B cell (primary cell): ENCODE measurements around the gene MRPL23. TPM values are rescaled to one million over a fixed set of nuclear protein-coding genes. Genes with fewer than 3 reads are reported as not detected.

Experiments used
- ATAC-seq: fragments of 200-7000 bp; cut with Tn5 transposase; one replicate; pipeline ENCODE4 v1.10.0; 2021; ENCODE audit warnings: low read depth, mild to moderate bottlenecking, moderate number of reproducible peaks, moderate library complexity
- CTCF ChIA-PET: fragments of 350-600 bp; sonication (Branson Sonifier 250); formaldehyde crosslinking; loops from one replicate; lab custom pipeline; 2021; ENCODE audit warnings: antibody characterized with exemption, inconsistent platforms; lab: Charles Lee
- POLR2A ChIA-PET: fragments of 350-600 bp; sonication (Branson Sonifier 250); formaldehyde crosslinking; loops from one replicate; lab custom pipeline; 2021; ENCODE audit warnings: antibody characterized with exemption; lab: Charles Lee
- DNase-seq: peaks from one replicate; pipeline ENCODE4 v3.0.0; 2013
- H2AFZ ChIP-seq: 2 replicates; pipeline ENCODE4 v1.6.1; 2012; ENCODE audit warnings: mild to moderate bottlenecking, low read depth, low read length; ENCODE audit not compliant: insufficient read depth, poor library complexity, severe bottlenecking
- H3K27ac ChIP-seq, 2 donors: 1 replicate in 1 of 2; 2 replicates in 1 of 2; pipeline ENCODE4 v1.5.1; 2012 to 2013; ENCODE audit warnings: low read length in 2 of 2, mild to moderate bottlenecking in 2 of 2, moderate library complexity in 1 of 2
- H3K27me3 ChIP-seq, 4 experiments: fragments of 200-600 bp in 1 of 4; sonication (generic) in 1 of 4; replicated peaks in 1 of 4; 1 replicate in 2 of 4; 2 replicates in 2 of 4; pipeline versions ENCODE4 v1.6.1 to v1.7.0; 2013 to 2016; ENCODE audit warnings: low read length in 3 of 4, mild to moderate bottlenecking in 2 of 4, mixed read lengths in 1 of 4, moderate library complexity in 1 of 4; ENCODE audit not compliant: insufficient read depth in 4 of 4, control insufficient read depth in 3 of 4; ENCODE audit errors: control extremely low read depth in 1 of 4
- H3K36me3 ChIP-seq, 2 experiments: replicated peaks in 1 of 2; 1 replicate in 1 of 2; 2 replicates in 1 of 2; pipeline versions ENCODE4 v1.6.1 to v1.7.1; 2013; ENCODE audit warnings: low read length in 1 of 2; ENCODE audit not compliant: insufficient read depth in 2 of 2, control insufficient read depth in 1 of 2; ENCODE audit errors: control extremely low read depth in 1 of 2, extremely low read depth in 1 of 2
- H3K4me1 ChIP-seq, 2 donors: fragments of 200-600 bp in 1 of 2; sonication (generic) in 1 of 2; 1 replicate in 1 of 2; 2 replicates in 1 of 2; pipeline versions ENCODE4 v1.5.1 to v1.6.1; 2013 to 2017; ENCODE audit warnings: low read length in 2 of 2; ENCODE audit not compliant: control insufficient read depth in 2 of 2, insufficient read depth in 2 of 2
- H3K4me2 ChIP-seq: replicated peaks from 2 replicates; pipeline ENCODE3; 2012; ENCODE audit warnings: mild to moderate bottlenecking, low read depth, low read length; ENCODE audit not compliant: poor library complexity, severe bottlenecking
- H3K4me3 ChIP-seq, 5 experiments: fragments of 200-600 bp in 1 of 5; sonication (generic) in 1 of 5; 1 replicate in 3 of 5; 2 replicates in 2 of 5; pipeline versions ENCODE4 v1.5.1 to v1.7.0; 2011 to 2016; ENCODE audit warnings: low read length in 4 of 5, mild to moderate bottlenecking in 4 of 5, low read depth in 2 of 5, control low read depth in 1 of 5, moderate library complexity in 1 of 5; ENCODE audit not compliant: insufficient read depth in 1 of 5; ENCODE audit errors: control extremely low read depth in 1 of 5, extremely low read depth in 1 of 5
- H3K79me2 ChIP-seq: fragments of 200-600 bp; sonication (generic); one replicate; pipeline ENCODE4 v1.6.0; 2016; ENCODE audit warnings: low read length; ENCODE audit not compliant: control insufficient read depth, insufficient read depth
- H3K9ac ChIP-seq: fragments of 200-600 bp; sonication (generic); 2 replicates; pipeline ENCODE4 v1.6.1; 2017; ENCODE audit warnings: mild to moderate bottlenecking, low read length, moderate library complexity
- H3K9me3 ChIP-seq, 3 donors: one replicate each; pipeline versions ENCODE4 v1.6.1 to v1.7.1; 2013; ENCODE audit warnings: low read length in 2 of 3; ENCODE audit not compliant: control insufficient read depth in 2 of 3, insufficient read depth in 1 of 3; ENCODE audit errors: control extremely low read depth in 1 of 3
- H4K20me1 ChIP-seq: 2 replicates; pipeline ENCODE4 v1.6.0; 2012; ENCODE audit warnings: mild to moderate bottlenecking, low read length; ENCODE audit not compliant: insufficient read depth, control insufficient read depth, poor library complexity, severe bottlenecking
- H3K27ac Mint-ChIP-seq: one replicate; pipeline ENCODE4 v1.8.0; 2021; ENCODE audit warnings: mixed read lengths
- H3K27me3 Mint-ChIP-seq: one replicate; pipeline ENCODE4 v1.8.0; 2021; ENCODE audit warnings: mixed read lengths
- H3K4me1 Mint-ChIP-seq: one replicate; pipeline ENCODE4 v1.8.0; 2021; ENCODE audit warnings: mixed read lengths
- H3K4me3 Mint-ChIP-seq: one replicate; pipeline ENCODE4 v1.8.0; 2021; ENCODE audit warnings: mixed read lengths
- H3K9me3 Mint-ChIP-seq: one replicate; pipeline ENCODE4 v1.8.0; 2022; ENCODE audit warnings: mixed read lengths; ENCODE audit not compliant: insufficient read depth
- EZH2 ChIP-seq: IDR thresholded peaks from 2 replicates; pipeline ENCODE4 v1.6.1; 2012; ENCODE audit warnings: borderline replicate concordance, low read depth, mild to moderate bottlenecking, moderate library complexity, low read length; ENCODE audit not compliant: insufficient read depth, poor library complexity, severe bottlenecking
- WGBS: methylation state at CpG from one replicate; pipeline ENCODE4 v1.1.5; 2013; ENCODE audit warnings: missing lambda C conversion rate; ENCODE audit not compliant: insufficient coverage; 5-methylcytosine and 5-hydroxymethylcytosine counted together
- intact Hi-C: fragments of 100-400 bp; cut with micrococcal nuclease; formaldehyde crosslinking; loops from one replicate; pipeline ENCODE4 v1.10.0; 2022
- polyA plus RNA-seq: library from polyadenylated mRNA; depleted of rRNA; stranded (reverse); fragments of >200 nt; gene quantifications from 2 replicates; pipeline ENCODE4 v1.2.3, GENCODE V29; 2012
- total RNA-seq, 2 donors: library from RNA; stranded (reverse); fragments of 120-200 nt in 1 of 2; gene quantifications; 1 replicate in 1 of 2; 2 replicates in 1 of 2; pipeline versions ENCODE4 v1.2.3 to v1.2.4, GENCODE V29; 2013 to 2022
- TF ChIP-seq, protein P1 (sequence below): fragments of 200-600 bp; IDR thresholded peaks from one replicate; pipeline ENCODE4 v1.8.0; 2022; ENCODE audit warnings: antibody characterized with exemption, mild to moderate bottlenecking

MRPL23 gene
- total and polyA plus RNA-seq, 2 donors (not counting 1 experiment from before 2014, with no cell fraction given), result 47.8 to 63.2 TPM

DNA sequence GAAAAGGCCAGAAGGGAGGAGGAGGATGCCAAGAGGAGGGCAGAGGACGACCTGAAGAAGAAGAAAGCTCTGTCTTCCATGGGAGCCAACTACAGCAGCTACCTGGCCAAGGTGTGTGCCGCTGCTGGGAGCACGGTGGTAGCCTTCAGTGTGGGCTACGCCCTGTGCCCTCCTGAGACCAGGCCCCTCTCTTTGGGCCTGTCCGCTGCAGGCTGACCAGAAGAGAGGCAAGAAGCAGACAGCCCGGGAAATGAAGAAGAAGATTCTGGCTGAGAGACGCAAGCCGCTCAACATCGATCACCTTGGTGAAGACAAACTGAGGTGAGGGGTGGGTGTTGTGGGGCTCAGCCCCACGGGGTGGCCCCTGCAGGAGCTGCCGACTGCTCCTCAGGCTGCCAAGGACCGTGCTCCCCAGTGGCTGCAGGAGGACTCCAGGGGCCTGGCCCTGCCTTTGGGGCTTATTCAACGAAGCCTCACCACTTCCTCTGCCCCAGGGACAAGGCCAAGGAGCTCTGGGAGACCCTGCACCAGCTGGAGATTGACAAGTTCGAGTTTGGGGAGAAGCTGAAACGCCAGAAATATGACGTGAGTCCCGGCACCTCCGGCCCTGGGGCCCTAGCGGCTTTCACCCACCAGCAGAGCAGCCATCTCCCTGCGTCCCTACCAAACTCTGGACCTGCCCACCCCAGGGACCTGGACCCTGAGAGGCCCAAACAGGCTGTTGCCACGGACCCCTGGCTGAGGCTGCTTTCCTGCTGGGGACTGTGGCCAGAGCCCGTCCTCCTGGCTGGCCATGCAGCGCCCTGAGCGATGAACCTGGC lies 12.6 kb upstream of the MRPL23 start:
- DNase-seq, result no peak
- H3K79me2 ChIP-seq, result no peaks in the 10 kb centered on the region
- H3K9me3 ChIP-seq, result no peaks in the 10 kb centered on the region
- Mint-ChIP-seq H3K9me3 (no peaks in the 10 kb centered on the region), H3K27me3 (peaks cover 25% of the 10 kb centered on the region), H3K4me1 (peaks cover 3% of the 10 kb centered on the region), H3K4me3 (no peak overlapping the region), H3K27ac (no peak overlapping the region)
- WGBS, result 74% methylated on average over 24 of the region's 24 CpGs
- H3K36me3 ChIP-seq, result no peaks in the 10 kb centered on the region
- TF ChIP-seq, protein P1, sequence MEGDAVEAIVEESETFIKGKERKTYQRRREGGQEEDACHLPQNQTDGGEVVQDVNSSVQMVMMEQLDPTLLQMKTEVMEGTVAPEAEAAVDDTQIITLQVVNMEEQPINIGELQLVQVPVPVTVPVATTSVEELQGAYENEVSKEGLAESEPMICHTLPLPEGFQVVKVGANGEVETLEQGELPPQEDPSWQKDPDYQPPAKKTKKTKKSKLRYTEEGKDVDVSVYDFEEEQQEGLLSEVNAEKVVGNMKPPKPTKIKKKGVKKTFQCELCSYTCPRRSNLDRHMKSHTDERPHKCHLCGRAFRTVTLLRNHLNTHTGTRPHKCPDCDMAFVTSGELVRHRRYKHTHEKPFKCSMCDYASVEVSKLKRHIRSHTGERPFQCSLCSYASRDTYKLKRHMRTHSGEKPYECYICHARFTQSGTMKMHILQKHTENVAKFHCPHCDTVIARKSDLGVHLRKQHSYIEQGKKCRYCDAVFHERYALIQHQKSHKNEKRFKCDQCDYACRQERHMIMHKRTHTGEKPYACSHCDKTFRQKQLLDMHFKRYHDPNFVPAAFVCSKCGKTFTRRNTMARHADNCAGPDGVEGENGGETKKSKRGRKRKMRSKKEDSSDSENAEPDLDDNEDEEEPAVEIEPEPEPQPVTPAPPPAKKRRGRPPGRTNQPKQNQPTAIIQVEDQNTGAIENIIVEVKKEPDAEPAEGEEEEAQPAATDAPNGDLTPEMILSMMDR, result no peak
- TF ChIP-seq EZH2, result no peak
- H4K20me1 ChIP-seq, result no peaks in the 10 kb centered on the region
- H3K27ac ChIP-seq, result no peak overlapping the region
- H3K4me2 ChIP-seq, result no peak overlapping the region
- ATAC-seq, result no peak
- ChIA-PET POLR2A (no interaction called here), CTCF (interaction anchor here (1.0 to 1.4 kb wide), 2 partner anchors 52 to 241 kb away, joined by 3 read pairs; no protein-coding TSS in a partner anchor)
- no peak overlapping the region for H2AFZ ChIP-seq
- no peaks in the 10 kb centered on the region for H3K4me1 ChIP-seq
- H3K27me3 ChIP-seq, result peaks cover 0 to 9% (median 2%) of the 10 kb centered on the region in 4 experiments
- no peak overlapping the region for H3K4me3 ChIP-seq
- H3K9ac ChIP-seq, result no peak overlapping the region
- intact Hi-C loops, result no loop called here
